Activated CD8-positive, alpha-beta T cell treated with anti-CD3 and anti-CD28 coated beads, Interleukin-2, amount 10 ng/mL, durations not matched to agents 7 days and 5 days (primary cell): ENCODE data around the gene AFAP1L1. TPM values are rescaled to one million over a fixed set of nuclear protein-coding genes. Genes with fewer than 3 reads are reported as not detected.

Source experiments
- ATAC-seq: fragments of 150-1000 bp; cut with Tn5 transposase; one replicate; pipeline ENCODE4 v1.10.0; 2021; ENCODE audit warnings: moderate library complexity
- CTCF ChIA-PET: fragments of 350-600 bp; sonication (Branson Sonifier 250); formaldehyde crosslinking; loops from one replicate; lab custom pipeline; 2021; ENCODE audit warnings: antibody characterized with exemption; lab: Charles Lee
- POLR2A ChIA-PET: fragments of 350-600 bp; sonication (Branson Sonifier 250); formaldehyde crosslinking; loops from one replicate; lab custom pipeline; 2021; ENCODE audit warnings: antibody characterized with exemption; lab: Charles Lee
- DNase-seq: peaks from one replicate; pipeline ENCODE4 v3.0.0-alpha.2; 2020
- H3K27ac Mint-ChIP-seq: one replicate; pipeline ENCODE4 v1.8.0; 2021; ENCODE audit warnings: mild to moderate bottlenecking, mixed read lengths
- H3K27me3 Mint-ChIP-seq: one replicate; pipeline ENCODE4 v1.8.0; 2021; ENCODE audit warnings: low read depth, mixed read lengths
- H3K36me3 Mint-ChIP-seq: one replicate; pipeline ENCODE4 v1.8.0; 2021; ENCODE audit warnings: low read depth, mixed read lengths
- H3K4me1 Mint-ChIP-seq: one replicate; pipeline ENCODE4 v1.8.0; 2021; ENCODE audit warnings: low read depth, mixed read lengths
- H3K4me3 Mint-ChIP-seq: one replicate; pipeline ENCODE4 v1.8.0; 2021; ENCODE audit warnings: mild to moderate bottlenecking, mixed read lengths
- H3K9me3 Mint-ChIP-seq: one replicate; pipeline ENCODE4 v1.8.0; 2022; ENCODE audit warnings: mixed read lengths; ENCODE audit not compliant: insufficient read depth
- total RNA-seq, 2 experiments: library from RNA; stranded (reverse); gene quantifications; one replicate each; pipeline ENCODE4 v1.2.3, GENCODE V29; 2021

The AFAP1L1 gene
- total RNA-seq, 2 experiments from 2014 or later, result not detected

DNA sequence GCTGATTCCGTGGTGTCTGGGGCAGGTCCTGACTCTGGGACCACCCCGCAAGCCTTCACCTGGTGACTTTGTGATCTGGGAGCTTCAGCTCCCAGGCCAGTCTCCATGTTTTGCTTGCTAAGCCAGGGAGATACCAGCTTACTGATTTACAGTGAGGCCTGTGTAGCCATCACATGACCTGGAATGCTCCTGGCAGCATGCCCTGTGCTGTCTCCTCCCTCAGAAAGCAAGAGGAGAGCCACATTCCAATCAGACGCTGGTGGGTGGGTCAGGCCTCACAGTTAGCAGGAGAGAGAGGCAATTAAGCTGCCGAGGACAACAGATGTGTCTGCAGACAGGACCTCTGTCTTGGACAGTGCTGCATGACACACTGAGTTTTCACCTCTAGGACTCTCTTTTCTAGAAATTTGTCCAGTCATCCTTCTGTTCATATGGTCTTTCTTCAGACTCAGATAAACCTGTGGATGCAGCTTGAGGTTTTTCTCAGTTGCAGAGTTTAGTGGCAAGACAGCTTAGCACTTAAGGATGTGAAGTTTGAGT lies 49.2 kb downstream of the AFAP1L1 start:
- Mint-ChIP-seq H3K9me3 (no peaks in the 10 kb centered on the region), H3K4me3 (no peak overlapping the region), H3K27ac (no peak overlapping the region), H3K4me1 (no peaks in the 10 kb centered on the region), H3K27me3 (no peaks in the 10 kb centered on the region), H3K36me3 (no peaks in the 10 kb centered on the region)
- ATAC-seq (no peak), DNase-seq (no peak)
- ChIA-PET POLR2A (interaction anchor here (1.2 kb wide), 1 partner anchor 26 kb away, joined by 3 read pairs; no protein-coding TSS in a partner anchor), CTCF (interaction anchor here (1.3 to 9.1 kb wide), 5 partner anchors 14 to 53 kb away, joined by 4 to 94 read pairs (median 15); partner anchors contain the start of gene GRPEL2)

DNA sequence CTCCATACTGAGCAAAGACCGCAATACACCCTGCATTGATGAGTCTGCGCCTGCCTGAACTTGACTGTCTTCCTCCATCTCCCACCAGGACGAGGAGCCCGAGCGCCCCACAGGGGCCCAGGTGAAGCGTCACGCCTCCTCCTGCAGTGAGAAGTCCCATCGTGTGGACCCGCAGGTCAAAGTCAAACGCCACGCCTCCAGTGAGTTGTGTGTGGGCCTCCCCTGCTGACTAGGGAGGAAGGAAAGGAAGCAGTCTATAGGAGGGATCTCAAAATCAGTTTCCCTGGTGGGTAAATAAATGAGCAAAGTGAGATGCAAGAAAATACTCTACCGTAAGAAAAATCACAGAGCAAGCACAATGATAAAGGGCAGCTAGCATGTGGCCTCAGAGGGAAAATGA lies 50.9 kb downstream of the AFAP1L1 start:
- DNase-seq (no peak), ATAC-seq (no peak)
- ChIA-PET POLR2A (no interaction called here), CTCF (interaction anchor here (1.6 to 7.5 kb wide), 2 partner anchors 45 to 49 kb away, joined by 6 to 77 read pairs; no protein-coding TSS in a partner anchor)
- no peaks in the 10 kb centered on the region for H3K27me3 Mint-ChIP-seq
- no peak overlapping the region for H3K4me3 Mint-ChIP-seq
- peaks cover 4% of the 10 kb centered on the region for H3K9me3 Mint-ChIP-seq
- no peak overlapping the region for H3K27ac Mint-ChIP-seq
- no peaks in the 10 kb centered on the region for H3K36me3 Mint-ChIP-seq
- no peaks in the 10 kb centered on the region for H3K4me1 Mint-ChIP-seq

DNA sequence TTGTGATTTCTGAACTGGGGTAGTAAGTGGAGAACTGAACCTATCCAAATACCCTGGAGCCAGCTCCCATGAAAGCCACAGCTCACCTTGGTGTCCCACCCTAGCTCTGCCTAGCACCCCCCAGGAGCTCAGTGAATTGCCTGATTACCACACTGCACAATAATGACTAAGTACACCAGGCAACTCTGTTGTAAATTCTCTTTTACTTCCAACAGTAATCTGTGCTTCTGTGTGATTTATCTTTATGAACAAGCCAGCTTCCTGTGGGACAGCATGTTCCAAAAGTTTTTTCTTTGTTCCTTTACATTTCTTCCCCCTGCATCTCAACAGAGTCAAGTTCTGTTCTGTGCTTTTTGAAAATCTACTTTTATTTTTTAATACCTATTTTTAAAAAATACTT lies 51.6 kb downstream of the AFAP1L1 start:
- Mint-ChIP-seq H3K27me3 (no peaks in the 10 kb centered on the region), H3K4me1 (no peaks in the 10 kb centered on the region), H3K27ac (no peak overlapping the region), H3K4me3 (no peak overlapping the region), H3K36me3 (no peaks in the 10 kb centered on the region), H3K9me3 (peaks cover 4% of the 10 kb centered on the region)
- no peak for ATAC-seq
- POLR2A ChIA-PET, result no interaction called here
- CTCF ChIA-PET, result interaction anchor here (1.6 to 7.5 kb wide), 3 partner anchors 44 to 111 kb away, joined by 6 to 77 read pairs (median 8); no protein-coding TSS in a partner anchor
- no peak for DNase-seq

DNA sequence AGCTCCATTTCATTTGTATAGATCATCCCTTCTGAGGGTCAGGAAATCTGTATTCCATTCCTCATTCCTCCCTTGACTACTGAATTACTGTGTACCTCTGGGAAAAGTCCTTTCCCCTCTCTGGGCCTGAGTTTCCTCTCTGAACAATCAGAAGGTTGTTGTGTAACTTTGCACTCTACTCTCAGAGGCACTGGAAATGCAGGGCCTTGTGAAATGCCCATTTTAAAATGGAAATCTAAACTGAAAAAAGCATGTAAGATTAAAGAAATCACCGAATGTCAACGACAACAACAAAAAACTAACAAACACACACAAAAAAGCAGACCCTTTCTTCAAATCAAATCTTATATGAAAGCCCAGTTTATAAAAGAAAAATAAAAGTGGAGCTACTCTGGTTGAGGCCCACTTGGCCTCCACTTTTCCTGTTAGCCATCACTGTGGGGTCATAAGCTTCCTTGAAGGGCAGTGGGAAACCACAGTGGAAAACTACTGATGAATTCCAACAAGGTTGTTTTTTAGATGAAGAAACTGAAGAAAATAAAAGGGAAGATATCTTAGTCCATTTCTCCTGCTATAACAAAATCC lies 52.1 kb downstream of the AFAP1L1 start:
- Mint-ChIP-seq H3K27me3 (no peaks in the 10 kb centered on the region), H3K36me3 (no peaks in the 10 kb centered on the region), H3K27ac (no peak overlapping the region), H3K4me1 (no peaks in the 10 kb centered on the region), H3K9me3 (peaks cover 4% of the 10 kb centered on the region), H3K4me3 (no peak overlapping the region)
- no peak for DNase-seq
- ATAC-seq, result no peak
- POLR2A ChIA-PET, result no interaction called here
- CTCF ChIA-PET, result interaction anchor here (0.6 to 7.5 kb wide), 5 partner anchors 17 to 111 kb away, joined by 4 to 77 read pairs (median 8); no protein-coding TSS in a partner anchor

DNA sequence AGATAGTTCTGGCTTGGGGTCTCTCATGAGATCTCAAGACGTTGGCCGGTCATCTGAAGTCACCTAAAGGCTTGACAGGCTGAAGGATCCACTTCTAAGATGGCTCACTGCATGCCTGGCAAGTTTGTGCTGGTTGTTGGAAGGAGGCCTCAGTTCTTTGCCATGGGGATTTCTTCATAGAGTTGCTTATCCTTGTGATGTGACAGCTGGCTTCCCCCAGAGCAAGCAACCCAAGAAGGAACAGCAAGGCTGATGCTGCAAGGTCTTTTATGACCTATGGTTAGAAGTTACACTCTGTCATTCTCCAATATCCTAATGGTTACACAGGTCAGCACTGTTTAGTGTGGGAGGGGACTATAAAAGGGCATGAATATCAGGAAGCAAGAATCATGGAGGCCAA lies 53.0 kb downstream of the AFAP1L1 start:
- ChIA-PET POLR2A (interaction anchor here (1.2 kb wide), 1 partner anchor 20 kb away, joined by 3 read pairs; no protein-coding TSS in a partner anchor), CTCF (interaction anchor here (0.6 to 2.9 kb wide), 5 partner anchors 16 to 110 kb away, joined by 3 to 10 read pairs (median 8); no protein-coding TSS in a partner anchor)
- no peak overlapping the region for H3K27ac Mint-ChIP-seq
- no peaks in the 10 kb centered on the region for H3K27me3 Mint-ChIP-seq
- ATAC-seq, result no peak
- H3K36me3 Mint-ChIP-seq, result no peaks in the 10 kb centered on the region
- peaks cover 4% of the 10 kb centered on the region for H3K9me3 Mint-ChIP-seq
- no peak for DNase-seq
- no peak overlapping the region for H3K4me3 Mint-ChIP-seq
- H3K4me1 Mint-ChIP-seq, result no peaks in the 10 kb centered on the region

DNA sequence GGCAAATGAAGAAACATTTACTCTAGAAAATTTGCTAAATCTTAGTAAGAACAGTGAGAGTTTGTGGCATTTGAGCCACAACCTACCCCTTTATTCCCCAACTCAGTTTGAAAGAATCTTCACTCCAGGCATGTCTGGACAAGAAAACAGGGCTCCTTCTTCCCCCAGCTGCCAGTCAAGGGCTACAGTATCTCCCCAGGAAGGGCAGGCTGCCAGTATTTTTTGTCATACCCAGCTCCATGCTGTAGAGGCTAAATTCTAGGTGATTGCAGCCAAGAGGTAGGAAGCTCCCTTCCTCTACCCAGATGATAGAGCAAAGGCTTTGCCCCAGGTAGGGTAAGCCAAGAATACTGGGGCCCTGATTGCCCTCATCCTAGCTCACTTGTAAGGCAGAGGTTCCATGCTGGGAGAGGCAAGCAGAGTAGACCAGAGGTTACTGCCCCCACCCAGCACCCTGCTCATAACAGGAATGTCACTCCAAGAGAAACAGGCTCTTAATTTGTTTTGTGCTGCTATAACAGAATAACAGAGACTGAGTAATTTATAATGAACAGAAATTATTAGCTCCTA lies 53.6 kb downstream of the AFAP1L1 start:
- no peak for ATAC-seq
- CTCF ChIA-PET, result interaction anchor here (1.1 to 2.9 kb wide), 5 partner anchors 16 to 109 kb away, joined by 3 to 10 read pairs (median 8); no protein-coding TSS in a partner anchor
- no peaks in the 10 kb centered on the region for H3K4me1 Mint-ChIP-seq

DNA sequence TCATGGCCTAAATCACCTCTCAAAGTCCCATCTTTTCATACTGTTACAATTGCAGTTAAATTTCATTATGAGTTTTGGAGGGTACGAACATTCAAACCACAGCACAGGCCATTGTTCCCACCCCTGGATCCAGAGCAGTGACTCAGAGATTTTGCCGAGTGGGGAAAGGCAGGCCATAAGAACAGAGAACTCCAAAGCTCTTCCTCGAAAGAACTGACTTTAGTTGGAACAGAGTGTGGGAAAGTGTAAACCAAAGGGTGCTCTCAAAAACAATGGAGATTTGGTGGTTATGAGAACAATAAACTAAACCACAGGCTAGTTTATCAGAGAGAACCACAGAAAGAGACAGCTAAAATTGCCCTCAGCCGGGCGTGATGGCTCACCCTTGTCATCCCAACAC lies 54.2 kb downstream of the AFAP1L1 start:
- H3K4me3 Mint-ChIP-seq, result no peak overlapping the region

More for the DNA sequence above, 53.6 kb downstream of the AFAP1L1 start:
- POLR2A ChIA-PET, result interaction anchor here (1.1 to 1.2 kb wide), 2 partner anchors 11 to 20 kb away, joined by 3 read pairs; no protein-coding TSS in a partner anchor
- H3K27ac Mint-ChIP-seq, result no peak overlapping the region
- DNase-seq, result no peak
- H3K36me3 Mint-ChIP-seq, result no peaks in the 10 kb centered on the region
- no peaks in the 10 kb centered on the region for H3K27me3 Mint-ChIP-seq
- H3K9me3 Mint-ChIP-seq, result peaks cover 4% of the 10 kb centered on the region
- no peak overlapping the region for H3K4me3 Mint-ChIP-seq

DNA sequence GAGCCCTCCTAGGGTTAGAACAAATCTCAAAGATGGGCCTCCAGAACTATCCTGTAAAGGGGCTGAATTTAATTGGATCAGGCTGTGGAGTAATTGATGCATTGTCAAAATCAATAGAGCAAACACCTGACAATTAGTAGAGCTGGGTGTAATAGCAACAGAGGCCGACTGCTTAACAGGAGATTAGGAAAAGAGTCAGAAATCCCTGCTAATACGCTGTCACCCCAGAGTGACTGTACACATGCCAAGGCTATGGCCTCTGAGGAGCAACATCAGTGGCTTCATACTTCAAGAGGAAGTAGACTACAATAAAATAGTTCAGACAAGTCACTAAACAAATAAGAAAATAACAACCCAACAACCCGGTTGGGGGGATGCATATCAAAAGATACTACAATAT lies 55.0 kb downstream of the AFAP1L1 start:
- CTCF ChIA-PET, result interaction anchor here (0.6 to 2.8 kb wide), 7 partner anchors 10 to 45 kb away, joined by 3 to 10 read pairs (median 3); partner anchors contain the start of gene GRPEL2
- Mint-ChIP-seq H3K4me3 (no peak overlapping the region), H3K27ac (no peak overlapping the region), H3K36me3 (no peaks in the 10 kb centered on the region), H3K4me1 (no peaks in the 10 kb centered on the region), H3K9me3 (peaks cover 4% of the 10 kb centered on the region), H3K27me3 (no peaks in the 10 kb centered on the region)
- ATAC-seq (no peak), DNase-seq (no peak)
- POLR2A ChIA-PET, result interaction anchor here (1.1 kb wide), 1 partner anchor 9 kb away, joined by 3 read pairs; no protein-coding TSS in a partner anchor

More for the DNA sequence above, 54.2 kb downstream of the AFAP1L1 start:
- no peak overlapping the region for H3K27ac Mint-ChIP-seq
- ATAC-seq (no peak), DNase-seq (no peak)
- no peaks in the 10 kb centered on the region for H3K4me1 Mint-ChIP-seq
- CTCF ChIA-PET, result interaction anchor here (1.1 to 2.9 kb wide), 5 partner anchors 15 to 109 kb away, joined by 3 to 10 read pairs (median 8); no protein-coding TSS in a partner anchor
- POLR2A ChIA-PET, result interaction anchor here (1.1 to 1.2 kb wide), 2 partner anchors 10 to 19 kb away, joined by 3 read pairs; no protein-coding TSS in a partner anchor
- no peaks in the 10 kb centered on the region for H3K36me3 Mint-ChIP-seq
- H3K27me3 Mint-ChIP-seq, result no peaks in the 10 kb centered on the region
- peaks cover 4% of the 10 kb centered on the region for H3K9me3 Mint-ChIP-seq

DNA sequence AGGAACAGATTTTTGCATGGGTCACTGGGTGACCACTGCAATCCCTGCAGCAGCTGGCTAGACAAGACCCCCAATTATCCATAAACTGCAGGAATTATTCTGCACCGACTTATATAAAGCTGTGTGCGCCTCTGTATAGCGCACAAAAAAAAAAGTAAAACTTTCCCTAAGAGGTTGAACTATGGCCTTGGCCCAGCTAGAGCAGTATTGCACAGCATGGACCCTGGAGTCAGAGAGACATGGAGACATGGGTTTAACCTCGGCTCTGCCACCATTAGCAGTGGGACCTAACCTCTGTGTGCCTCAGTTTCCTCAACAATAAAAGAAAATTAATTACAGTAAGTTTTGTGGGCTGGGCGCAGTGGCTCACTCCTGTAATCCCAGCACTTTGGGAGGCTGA lies 56.5 kb downstream of the AFAP1L1 start:
- POLR2A ChIA-PET, result no interaction called here
- H3K9me3 Mint-ChIP-seq, result peaks cover 4% of the 10 kb centered on the region

DNA sequence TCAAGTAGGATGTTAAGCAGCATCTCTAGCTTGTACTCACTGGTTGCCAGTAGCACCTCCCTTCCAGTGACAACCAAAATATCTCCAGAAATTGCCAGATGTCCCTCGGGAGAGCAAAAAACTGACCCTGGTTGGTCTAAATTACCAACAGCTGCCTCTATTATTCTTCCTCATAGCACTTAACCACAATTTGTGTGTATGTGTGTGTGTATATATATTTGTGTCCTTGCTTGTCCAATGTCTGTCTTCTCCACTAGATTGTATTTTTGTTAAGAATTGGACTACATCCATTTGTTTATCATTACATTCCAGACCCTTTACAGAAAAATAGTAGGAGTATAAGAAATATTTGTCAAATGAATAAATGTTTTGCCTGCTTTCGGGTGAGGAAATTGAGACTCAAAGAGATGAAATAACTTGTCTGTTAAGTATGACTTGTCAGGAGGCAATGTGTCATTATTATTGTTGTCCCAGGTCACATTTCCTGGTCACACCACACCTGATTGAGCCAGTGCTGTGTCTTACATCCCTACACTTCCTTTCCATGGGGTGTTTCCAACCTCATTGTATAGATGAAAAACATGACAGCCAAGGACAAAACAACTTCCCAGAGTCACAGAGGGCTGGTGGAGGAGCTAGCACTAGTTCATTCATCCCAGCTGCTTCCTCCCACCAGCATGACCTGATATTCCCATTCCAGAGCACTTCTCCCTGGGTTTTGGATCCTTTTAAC lies 62.2 kb downstream of the AFAP1L1 start:
- H3K27ac Mint-ChIP-seq, result no peak overlapping the region
- CTCF ChIA-PET, result interaction anchor here (0.9 to 4.7 kb wide), 5 partner anchors 11 to 231 kb away, joined by 3 to 20 read pairs (median 4); partner anchors contain the start of gene GRPEL2
- no peaks in the 10 kb centered on the region for H3K4me1 Mint-ChIP-seq
- ATAC-seq (no peak), DNase-seq (no peak)
- POLR2A ChIA-PET, result no interaction called here
- no peaks in the 10 kb centered on the region for H3K9me3 Mint-ChIP-seq
- no peak overlapping the region for H3K4me3 Mint-ChIP-seq
- H3K36me3 Mint-ChIP-seq, result no peaks in the 10 kb centered on the region
- H3K27me3 Mint-ChIP-seq, result peaks cover 4% of the 10 kb centered on the region

More for the DNA sequence above, 56.5 kb downstream of the AFAP1L1 start:
- Mint-ChIP-seq H3K36me3 (no peaks in the 10 kb centered on the region), H3K27ac (no peak overlapping the region), H3K27me3 (no peaks in the 10 kb centered on the region), H3K4me3 (no peak overlapping the region), H3K4me1 (no peaks in the 10 kb centered on the region)
- CTCF ChIA-PET, result interaction anchor here (1.3 to 1.8 kb wide), 2 partner anchors 12 to 43 kb away, joined by 4 to 10 read pairs; no protein-coding TSS in a partner anchor
- no peak for ATAC-seq
- no peak for DNase-seq

DNA sequence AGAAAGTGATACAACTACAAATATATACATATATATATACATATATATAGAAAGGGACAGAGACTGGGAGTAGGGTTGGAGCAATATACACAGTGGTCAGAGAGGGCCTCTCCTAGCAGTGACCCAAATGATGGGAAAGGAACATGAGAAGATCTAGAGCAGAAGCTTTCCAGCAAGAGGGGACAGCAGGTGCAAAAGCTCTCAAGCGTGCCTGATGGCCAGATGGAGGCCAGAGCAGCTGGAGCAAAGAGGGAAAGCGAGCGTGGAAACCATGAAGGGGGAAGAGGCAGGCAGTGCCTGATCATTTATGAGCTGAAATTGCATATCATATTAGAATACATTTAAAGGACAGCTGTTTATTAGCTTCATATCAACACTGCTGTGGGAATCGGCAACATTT lies 66.1 kb downstream of the AFAP1L1 start:
- H3K4me3 Mint-ChIP-seq, result no peak overlapping the region
- peaks cover 8% of the 10 kb centered on the region for H3K27me3 Mint-ChIP-seq
- ChIA-PET POLR2A (no interaction called here), CTCF (no interaction called here)
- H3K9me3 Mint-ChIP-seq, result no peaks in the 10 kb centered on the region
- H3K4me1 Mint-ChIP-seq, result no peaks in the 10 kb centered on the region
- DNase-seq (no peak), ATAC-seq (no peak)
- no peaks in the 10 kb centered on the region for H3K36me3 Mint-ChIP-seq
- H3K27ac Mint-ChIP-seq, result no peak overlapping the region
